Measurements from ENCODE around the gene CLIC5.

CLIC5 gene

GRCh38 chr6:46032110-46032998 is 16.7 kb upstream of the CLIC5 start:
- DNase-seq = no peak

- no peak for DNase-seq
Measured at GRCh38 chr6:46029602-46030001, 13.9 kb upstream of the CLIC5 start.

GRCh38 chr6:46026307-46026706 is 10.6 kb upstream of the CLIC5 start:
- no peak for DNase-seq

GRCh38 chr6:46025573-46025972 is 9.9 kb upstream of the CLIC5 start:
- no peak for DNase-seq

- no peak for DNase-seq
Measured at GRCh38 chr6:46024124-46024769, 8.6 kb upstream of the CLIC5 start.

GRCh38 chr6:46023216-46023915 is 7.7 kb upstream of the CLIC5 start:
- DNase-seq = no peak

GRCh38 chr6:46022106-46022948 is 6.7 kb upstream of the CLIC5 start:
- DNase-seq = no peak

GRCh38 chr6:46017726-46018125 is 2.1 kb upstream of the CLIC5 start:
- DNase-seq = no peak

GRCh38 chr6:46016063-46016608 is 476 bp upstream of the CLIC5 start:
- no peak for DNase-seq

- DNase-seq = no peak
Measured at GRCh38 chr6:46014511-46015118, 1.0 kb downstream of the CLIC5 start.

GRCh38 chr6:46014046-46014445 is 1.6 kb downstream of the CLIC5 start:
- DNase-seq = no peak

GRCh38 chr6:46013639-46014038 is 2.0 kb downstream of the CLIC5 start:
- DNase-seq = no peak

- no peak for DNase-seq
Measured at GRCh38 chr6:46012834-46013233, 2.8 kb downstream of the CLIC5 start.

GRCh38 chr6:46011188-46012085 is 4.2 kb downstream of the CLIC5 start:
- DNase-seq = no peak

GRCh38 chr6:46010771-46011170 is 4.9 kb downstream of the CLIC5 start:
- DNase-seq = no peak

GRCh38 chr6:46010270-46010669 is 5.4 kb downstream of the CLIC5 start:
- DNase-seq = no peak

GRCh38 chr6:46002264-46002663 is 13.4 kb downstream of the CLIC5 start:
- no peak for DNase-seq

GRCh38 chr6:46000905-46001304 is 14.8 kb downstream of the CLIC5 start:
- DNase-seq = no peak

GRCh38 chr6:45998524-45998923 is 17.1 kb downstream of the CLIC5 start:
- no peak for DNase-seq

GRCh38 chr6:45997875-45998506 is 17.7 kb downstream of the CLIC5 start:
- no peak for DNase-seq

All from T1000 (cell line).